ENCODE data around the gene SAA4.

DNA sequence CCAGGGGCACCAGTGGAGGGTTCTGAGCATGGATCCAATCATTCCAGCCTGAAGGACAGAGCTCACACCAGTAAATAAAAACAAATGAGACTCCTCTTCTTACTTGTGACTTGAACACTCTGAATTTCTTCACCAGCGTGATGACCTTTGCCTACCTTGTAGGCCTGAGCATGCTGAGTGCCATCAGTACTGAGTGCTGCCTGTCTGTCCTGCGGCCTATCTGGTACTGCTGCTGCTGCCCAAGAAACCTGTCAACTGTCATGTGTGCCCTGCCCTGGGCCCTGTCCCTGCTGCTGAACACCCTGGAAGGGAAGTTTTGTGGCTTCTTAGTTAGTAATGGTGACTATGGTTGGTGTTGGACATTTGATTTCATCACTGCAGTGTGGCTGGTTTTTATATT, 40.1 kb downstream of the SAA4 start:
- no peak for TF ChIP-seq CTCF (IDR thresholded peaks at IDR 0.05)
- no peak for TF ChIP-seq HMGXB4 (CRISPR knock-in tag; IDR thresholded peaks at IDR 0.05)
- TF ChIP-seq CREM (CRISPR knock-in tag; IDR thresholded peaks at IDR 0.05) = no peak
- TF ChIP-seq ESRRA (CRISPR knock-in tag; IDR thresholded peaks at IDR 0.05; ENCODE audit: borderline replicate concordance) = no peak
- TF ChIP-seq E2F4 (CRISPR knock-in tag; IDR thresholded peaks at IDR 0.05; ENCODE audit: borderline replicate concordance, low read depth) = no peak
- TF ChIP-seq SMAD3 (CRISPR knock-in tag; IDR thresholded peaks at IDR 0.05; ENCODE audit: borderline replicate concordance) = no peak
- TF ChIP-seq, protein P1, sequence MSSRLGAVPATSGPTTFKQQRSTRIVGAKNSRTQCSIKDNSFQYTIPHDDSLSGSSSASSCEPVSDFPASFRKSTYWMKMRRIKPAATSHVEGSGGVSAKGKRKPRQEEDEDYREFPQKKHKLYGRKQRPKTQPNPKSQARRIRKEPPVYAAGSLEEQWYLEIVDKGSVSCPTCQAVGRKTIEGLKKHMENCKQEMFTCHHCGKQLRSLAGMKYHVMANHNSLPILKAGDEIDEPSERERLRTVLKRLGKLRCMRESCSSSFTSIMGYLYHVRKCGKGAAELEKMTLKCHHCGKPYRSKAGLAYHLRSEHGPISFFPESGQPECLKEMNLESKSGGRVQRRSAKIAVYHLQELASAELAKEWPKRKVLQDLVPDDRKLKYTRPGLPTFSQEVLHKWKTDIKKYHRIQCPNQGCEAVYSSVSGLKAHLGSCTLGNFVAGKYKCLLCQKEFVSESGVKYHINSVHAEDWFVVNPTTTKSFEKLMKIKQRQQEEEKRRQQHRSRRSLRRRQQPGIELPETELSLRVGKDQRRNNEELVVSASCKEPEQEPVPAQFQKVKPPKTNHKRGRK (CRISPR knock-in tag; IDR thresholded peaks at IDR 0.05; ENCODE audit: borderline replicate concordance) = no peak
